Central memory CD8-positive, alpha-beta T cell (primary cell): Measurements from ENCODE around the gene PCDHGC4.

ENCODE experiments used
- ATAC-seq: fragments of 150-1000 bp; cut with Tn5 transposase; replicated peaks from 2 replicates; pipeline ENCODE4 v1.10.0; 2022; ENCODE audit warnings: mild to moderate bottlenecking, moderate FRiP score, moderate number of reproducible peaks; ENCODE audit not compliant: poor library complexity, severe bottlenecking; ENCODE audit errors: extremely low read depth
- DNase-seq, 2 donors: peaks; one replicate each; pipeline ENCODE4 v3.0.0; 2021; ENCODE audit warnings: low spot score in 2 of 2
- H3K27ac Mint-ChIP-seq: one replicate; pipeline ENCODE4 v1.8.0; 2022; ENCODE audit warnings: low read depth, mild to moderate bottlenecking, moderate library complexity, mixed read lengths
- H3K27me3 Mint-ChIP-seq: one replicate; pipeline ENCODE4 v1.8.0; 2022; ENCODE audit warnings: mixed read lengths
- H3K36me3 Mint-ChIP-seq: one replicate; pipeline ENCODE4 v1.8.0; 2022; ENCODE audit warnings: mild to moderate bottlenecking, moderate library complexity, mixed read lengths; ENCODE audit not compliant: insufficient read depth
- H3K4me1 Mint-ChIP-seq: one replicate; pipeline ENCODE4 v1.8.0; 2022; ENCODE audit warnings: mixed read lengths
- H3K4me3 Mint-ChIP-seq: one replicate; pipeline ENCODE4 v1.8.0; 2022; ENCODE audit warnings: mild to moderate bottlenecking, moderate library complexity, mixed read lengths
- H3K9me3 Mint-ChIP-seq: one replicate; pipeline ENCODE4 v1.8.0; 2022; ENCODE audit warnings: mixed read lengths

PCDHGC4 gene

GRCh38 chr5:141493500-141494422 lies 8.9 kb downstream of the PCDHGC4 start:
- ATAC-seq (no peak), DNase-seq (no peak)
- Mint-ChIP-seq H3K4me1 (peaks cover 12% of the 10 kb centered on the region), H3K36me3 (peaks cover 2% of the 10 kb centered on the region), H3K4me3 (no peak overlapping the region), H3K27me3 (peaks cover 90% of the 10 kb centered on the region), H3K9me3 (no peaks in the 10 kb centered on the region), H3K27ac (no peak overlapping the region)

- ATAC-seq (no peak), DNase-seq (no peak)
- Mint-ChIP-seq H3K4me1 (peaks cover 12% of the 10 kb centered on the region), H3K27me3 (peaks cover 78% of the 10 kb centered on the region), H3K4me3 (peak overlapping the region; percentile 1), H3K9me3 (no peaks in the 10 kb centered on the region), H3K36me3 (peaks cover 2% of the 10 kb centered on the region), H3K27ac (no peak overlapping the region)
Observed at GRCh38 chr5:141494761-141495452, 10.1 kb downstream of the PCDHGC4 start.

GRCh38 chr5:141495453-141495811 lies 10.6 kb downstream of the PCDHGC4 start:
- Mint-ChIP-seq H3K27me3 (peaks cover 73% of the 10 kb centered on the region), H3K27ac (no peak overlapping the region), H3K4me3 (peak overlapping the region; percentile 1), H3K36me3 (peaks cover 2% of the 10 kb centered on the region), H3K9me3 (no peaks in the 10 kb centered on the region), H3K4me1 (peaks cover 12% of the 10 kb centered on the region)
- ATAC-seq (no peak), DNase-seq (no peak)

GRCh38 chr5:141496038-141496437 lies 11.2 kb downstream of the PCDHGC4 start:
- ATAC-seq: no peak
- H3K4me1 Mint-ChIP-seq: peaks cover 12% of the 10 kb centered on the region
- peaks cover 67% of the 10 kb centered on the region for H3K27me3 Mint-ChIP-seq
- H3K4me3 Mint-ChIP-seq: no peak overlapping the region
- DNase-seq: no peak
- no peak overlapping the region for H3K27ac Mint-ChIP-seq
- H3K9me3 Mint-ChIP-seq: no peaks in the 10 kb centered on the region
- peaks cover 2% of the 10 kb centered on the region for H3K36me3 Mint-ChIP-seq

DNA sequence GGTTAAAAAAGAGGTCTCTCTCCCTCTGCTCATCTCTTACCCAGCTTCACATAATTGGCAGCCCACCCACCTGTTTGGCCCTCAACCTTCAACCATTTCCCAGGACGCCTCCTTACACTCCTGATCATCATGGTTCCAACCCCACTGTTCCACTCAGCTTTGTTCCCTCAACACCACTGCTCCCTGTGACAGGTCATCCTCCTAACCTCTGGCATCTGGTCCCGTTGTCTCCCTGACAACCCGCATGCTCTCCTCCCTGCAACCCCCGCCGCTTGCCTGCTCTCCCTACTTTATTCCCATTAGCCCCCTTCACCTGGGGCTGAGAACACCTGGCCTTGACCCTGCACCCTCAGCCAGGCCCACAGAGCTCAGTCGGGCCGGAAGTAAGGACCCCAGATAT lies 16.9 kb downstream of the PCDHGC4 start:
- no peaks in the 10 kb centered on the region for H3K4me1 Mint-ChIP-seq
- peaks cover 37% of the 10 kb centered on the region for H3K27me3 Mint-ChIP-seq
- H3K36me3 Mint-ChIP-seq: peaks cover 6% of the 10 kb centered on the region
- no peak overlapping the region for H3K27ac Mint-ChIP-seq
- no peak overlapping the region for H3K4me3 Mint-ChIP-seq
- H3K9me3 Mint-ChIP-seq: no peaks in the 10 kb centered on the region
- no peak for DNase-seq
- ATAC-seq: no peak

DNA sequence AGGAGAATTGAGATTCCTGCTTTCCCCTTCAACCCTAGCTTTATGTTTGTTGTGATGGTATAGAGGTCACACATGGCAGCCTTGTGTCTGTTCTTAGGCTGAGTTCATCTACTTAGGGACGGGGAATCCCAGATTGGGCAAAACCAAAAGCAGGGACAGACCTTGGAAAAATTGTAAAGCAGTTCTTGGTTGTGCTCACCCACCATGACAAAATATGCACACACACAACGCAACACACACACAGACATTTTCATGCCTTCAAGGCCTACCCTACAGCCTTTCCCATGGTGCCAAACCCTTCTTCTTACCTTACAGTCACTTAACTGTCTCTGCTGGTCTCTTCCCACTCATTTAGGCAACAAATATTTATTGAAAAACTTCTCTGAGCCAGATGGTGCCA lies 18.9 kb downstream of the PCDHGC4 start:
- Mint-ChIP-seq H3K9me3 (no peaks in the 10 kb centered on the region), H3K27ac (no peak overlapping the region), H3K27me3 (peaks cover 24% of the 10 kb centered on the region), H3K4me1 (no peaks in the 10 kb centered on the region), H3K36me3 (peaks cover 6% of the 10 kb centered on the region), H3K4me3 (no peak overlapping the region)
- no peak for DNase-seq
- ATAC-seq: no peak

DNA sequence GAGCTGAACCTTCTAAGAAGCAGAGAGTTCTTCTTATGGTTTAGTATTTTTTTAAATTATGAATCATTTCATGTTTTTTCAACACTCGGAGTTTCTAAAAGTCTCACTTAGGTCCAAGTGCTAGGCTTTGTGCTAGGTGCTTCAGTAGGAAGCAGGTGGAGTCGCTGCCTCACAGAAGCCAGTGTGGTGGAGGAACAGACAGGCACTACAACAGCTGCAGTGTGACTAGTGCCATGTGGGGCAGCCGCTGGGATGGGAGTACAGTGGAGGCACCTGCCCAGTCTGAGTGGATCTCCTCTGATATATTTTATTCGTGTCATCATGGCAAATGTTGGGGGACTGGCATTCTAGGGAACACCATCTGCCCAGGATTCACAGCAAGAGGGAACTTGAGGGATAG lies 19.4 kb downstream of the PCDHGC4 start:
- ATAC-seq (no peak), DNase-seq (no peak)
- H3K4me3 Mint-ChIP-seq: no peak overlapping the region
- H3K9me3 Mint-ChIP-seq: no peaks in the 10 kb centered on the region
- no peaks in the 10 kb centered on the region for H3K4me1 Mint-ChIP-seq
- H3K27ac Mint-ChIP-seq: no peak overlapping the region
- H3K27me3 Mint-ChIP-seq: peaks cover 23% of the 10 kb centered on the region
- H3K36me3 Mint-ChIP-seq: peaks cover 9% of the 10 kb centered on the region

- DNase-seq (no peak), ATAC-seq (no peak)
- peaks cover 19% of the 10 kb centered on the region for H3K27me3 Mint-ChIP-seq
- H3K27ac Mint-ChIP-seq: no peak overlapping the region
- H3K4me1 Mint-ChIP-seq: no peaks in the 10 kb centered on the region
- H3K36me3 Mint-ChIP-seq: peaks cover 11% of the 10 kb centered on the region
- no peaks in the 10 kb centered on the region for H3K9me3 Mint-ChIP-seq
- no peak overlapping the region for H3K4me3 Mint-ChIP-seq
Observed at GRCh38 chr5:141506381-141507155, 21.7 kb downstream of the PCDHGC4 start.

- Mint-ChIP-seq H3K27me3 (peaks cover 12% of the 10 kb centered on the region), H3K4me3 (no peak overlapping the region), H3K9me3 (no peaks in the 10 kb centered on the region), H3K36me3 (peaks cover 14% of the 10 kb centered on the region), H3K4me1 (peaks cover 3% of the 10 kb centered on the region), H3K27ac (no peak overlapping the region)
- ATAC-seq (no peak), DNase-seq (no peak)
Observed at GRCh38 chr5:141507387-141508091, 22.7 kb downstream of the PCDHGC4 start.

GRCh38 chr5:141508440-141508797 lies 23.6 kb downstream of the PCDHGC4 start:
- DNase-seq: no peak
- H3K36me3 Mint-ChIP-seq: peaks cover 19% of the 10 kb centered on the region
- H3K27ac Mint-ChIP-seq: no peak overlapping the region
- peaks cover 12% of the 10 kb centered on the region for H3K27me3 Mint-ChIP-seq
- H3K4me1 Mint-ChIP-seq: peaks cover 10% of the 10 kb centered on the region
- no peak for ATAC-seq
- no peak overlapping the region for H3K4me3 Mint-ChIP-seq
- H3K9me3 Mint-ChIP-seq: no peaks in the 10 kb centered on the region

DNA sequence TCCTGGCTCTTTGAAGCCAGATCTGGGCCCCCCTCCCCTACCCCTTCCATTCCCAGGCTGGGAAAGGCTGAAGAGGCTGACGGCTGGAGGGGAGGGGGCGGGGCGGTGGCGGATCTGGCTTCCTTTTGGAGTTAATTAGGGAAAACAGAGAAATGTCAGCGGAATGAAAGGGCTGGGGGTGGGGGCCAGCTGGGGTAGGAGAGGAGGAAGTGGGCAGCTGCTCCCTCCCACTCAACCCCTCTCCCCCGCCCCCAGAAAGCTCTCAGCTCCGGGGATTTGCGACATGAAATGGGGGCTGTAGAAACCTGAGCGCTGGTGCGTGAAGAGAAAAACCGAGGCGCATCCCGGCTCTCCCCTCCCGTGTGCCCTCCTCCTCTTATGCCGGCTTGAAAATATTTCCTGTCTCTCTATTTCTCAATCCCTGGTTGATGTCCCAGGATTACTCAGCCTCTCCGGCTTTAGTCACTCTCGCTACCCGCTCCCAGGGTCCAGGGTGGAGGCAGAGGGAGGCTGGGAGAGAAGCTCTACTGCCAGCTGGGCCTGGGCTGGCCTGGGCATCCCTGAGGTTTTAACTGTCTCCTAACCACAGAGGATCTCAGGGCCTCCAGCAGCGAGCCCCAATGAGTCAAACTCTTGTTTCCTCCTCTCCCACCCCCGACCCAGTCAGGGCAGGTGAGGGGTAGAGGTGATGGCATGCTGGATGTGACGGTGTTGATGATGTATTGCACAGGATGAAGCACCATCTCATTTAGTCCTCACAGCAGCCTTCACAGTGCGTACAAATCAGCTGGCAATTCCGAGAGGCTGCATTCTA lies 24.2 kb downstream of the PCDHGC4 start:
- no peak overlapping the region for H3K4me3 Mint-ChIP-seq
- ATAC-seq: no peak
- peaks cover 15% of the 10 kb centered on the region for H3K4me1 Mint-ChIP-seq

More for the DNA sequence above, 24.2 kb downstream of the PCDHGC4 start:
- Mint-ChIP-seq H3K36me3 (peaks cover 24% of the 10 kb centered on the region), H3K27me3 (peaks cover 12% of the 10 kb centered on the region), H3K27ac (peak overlapping the region; percentile 70), H3K9me3 (no peaks in the 10 kb centered on the region)
- no peak for DNase-seq
